Measurements from ENCODE around the gene NWD2.
A peak's percentile ranks its signal among the peaks of the same experiment; 100 is the strongest.
"Not testable (repeated sequence)": the region's sequence is repeated elsewhere in the genome, so short reads cannot be mapped to it uniquely, and the experiment has no call there.

The NWD2 gene, protein sequence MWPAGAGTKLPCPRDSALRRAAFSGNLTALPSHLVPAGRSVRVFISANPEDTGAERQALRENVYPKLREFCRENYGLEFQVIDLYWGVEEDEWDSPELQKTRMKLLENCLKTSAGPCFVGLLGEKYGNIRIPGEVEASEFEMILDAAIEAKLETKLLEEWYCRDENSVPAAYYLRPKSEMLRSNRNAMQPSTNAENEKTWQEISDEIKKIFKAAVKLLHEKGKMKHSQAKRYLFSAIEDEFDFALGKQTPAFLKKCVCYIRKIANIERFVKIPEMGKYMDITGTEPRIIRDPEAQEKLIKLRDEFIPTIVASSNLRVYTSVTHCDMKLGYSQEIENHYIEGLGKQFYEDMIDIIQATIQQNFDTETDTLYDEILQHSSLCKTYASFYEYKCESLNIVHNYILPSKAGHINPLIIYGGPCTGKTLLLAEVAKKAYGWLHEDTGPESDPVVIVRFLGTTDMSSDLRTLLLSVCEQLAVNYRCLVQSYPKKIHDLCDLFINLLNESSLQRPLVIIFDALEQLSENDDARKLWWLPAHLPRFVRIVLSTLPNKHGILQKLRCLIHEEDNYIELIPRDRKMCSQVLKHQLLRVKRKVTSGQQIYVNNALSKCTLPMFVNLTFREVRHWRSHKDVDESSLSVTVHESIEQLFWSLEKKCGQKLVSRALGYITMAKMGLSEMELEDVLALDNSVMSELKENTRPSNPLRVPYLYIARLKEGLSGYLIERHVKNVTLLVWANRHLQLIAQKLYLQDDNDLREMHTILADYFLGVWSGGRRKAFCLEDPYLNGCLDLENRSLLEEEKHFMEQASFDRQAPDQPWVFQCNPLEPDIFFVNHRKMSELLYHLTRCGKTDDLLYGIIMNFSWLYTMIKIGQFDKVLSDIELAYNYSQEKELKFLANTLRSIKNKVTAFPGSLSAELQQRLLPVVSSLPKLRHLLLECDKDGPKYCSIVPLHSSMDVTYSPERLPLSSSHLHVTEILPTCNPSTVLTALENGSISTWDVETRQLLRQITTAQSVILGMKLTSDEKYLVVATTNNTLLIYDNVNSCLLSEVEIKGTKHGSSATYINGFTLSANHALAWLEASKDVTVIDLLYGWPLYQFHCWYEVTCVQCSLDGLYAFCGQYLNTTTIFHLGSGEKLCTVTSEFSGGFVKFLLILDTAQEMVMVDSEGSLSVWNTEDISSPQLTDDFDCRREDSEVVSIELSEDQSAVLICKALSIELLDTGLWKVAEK (N-terminal part only)

DNA sequence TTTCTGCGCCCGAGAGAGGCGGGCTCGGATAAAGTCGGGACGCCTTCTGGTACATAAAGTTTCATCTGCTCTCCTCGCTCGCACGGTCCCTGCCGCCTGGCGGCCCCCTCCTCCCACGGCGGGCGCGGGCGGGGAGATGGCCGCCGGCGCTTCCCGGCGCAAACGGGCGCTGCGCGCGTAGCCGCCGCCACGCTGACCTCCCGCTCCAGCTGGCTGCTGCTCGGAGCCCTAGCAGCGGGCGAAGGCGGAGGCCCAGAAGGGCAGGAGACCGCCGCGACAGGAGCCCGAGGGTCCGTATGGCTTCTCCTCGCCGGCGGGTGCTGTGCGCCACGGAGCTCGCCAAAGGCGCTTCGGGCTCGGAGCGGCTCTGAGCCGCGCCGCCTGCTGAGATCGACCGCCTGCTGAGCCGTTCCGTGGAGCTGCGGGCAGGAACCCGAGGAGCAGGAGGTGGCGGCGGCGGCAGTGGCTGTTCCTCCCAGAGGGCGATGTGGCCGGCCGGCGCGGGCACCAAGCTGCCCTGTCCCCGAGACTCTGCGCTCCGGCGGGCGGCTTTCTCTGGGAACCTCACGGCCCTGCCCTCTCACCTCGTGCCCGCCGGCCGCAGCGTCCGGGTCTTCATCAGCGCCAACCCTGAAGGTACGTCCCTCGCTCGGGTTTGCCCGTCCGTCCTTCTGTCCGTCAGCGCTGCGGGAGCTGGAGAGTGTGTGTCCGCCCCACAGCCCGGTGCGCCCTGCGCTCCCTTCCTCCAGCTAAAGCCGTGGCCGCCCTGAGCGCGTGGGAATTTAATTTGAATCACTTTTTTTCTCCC lies at the start of gene NWD2:
Gene NWD2 (plus strand): TSS at position 161 of the 808 bp plus-strand sequence. CDS start 325 bp downstream, at position 486.
- peak in 3 of 51 donors; percentile 5 to 22 (median 8) for DNase-seq

- DNase-seq, result no peak
Measured at GRCh38 chr4:37197899-37198298, 46.6 kb upstream of the NWD2 start.

DNA sequence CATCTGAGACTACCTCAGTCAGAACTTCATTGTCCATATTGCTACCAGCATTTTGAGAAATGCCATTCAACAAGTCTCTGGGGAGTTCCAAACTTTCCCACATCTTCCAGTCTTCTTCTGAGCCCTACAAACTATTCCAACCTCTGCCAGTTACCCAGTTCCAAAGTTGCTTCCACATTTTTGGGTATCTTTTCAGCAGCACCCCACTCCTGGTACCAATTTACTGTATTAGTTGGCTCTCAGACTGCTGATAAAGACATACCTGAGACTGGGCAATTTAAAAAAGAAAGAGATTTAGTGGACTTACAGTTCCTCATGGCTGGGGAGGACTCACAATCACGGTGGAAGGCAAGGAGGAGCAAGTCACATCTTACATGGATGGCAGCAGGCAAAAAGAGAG lies 39.8 kb upstream of the NWD2 start:
- not testable (repeated sequence) for DNase-seq

DNA sequence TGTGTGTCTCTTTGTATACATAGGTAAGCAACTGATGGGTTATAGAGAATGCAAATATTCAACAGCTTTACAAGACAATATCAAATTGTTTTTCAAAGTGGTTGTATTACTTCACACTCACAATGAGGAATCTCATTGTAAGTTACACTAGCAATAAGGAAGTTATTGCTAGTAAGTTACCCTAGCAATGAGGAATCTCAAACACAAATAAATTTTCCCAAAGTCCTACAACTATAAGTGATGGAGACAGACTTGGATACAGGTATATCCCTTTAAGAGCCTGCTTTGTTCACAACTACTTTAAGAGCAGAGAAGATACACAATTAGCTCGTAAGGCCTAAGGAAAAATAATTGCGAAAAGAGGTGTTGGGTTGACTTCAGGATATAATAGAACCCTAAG lies 28.3 kb upstream of the NWD2 start:
- DNase-seq, result no peak

- no peak for DNase-seq
Measured at GRCh38 chr4:37219242-37219641, 25.3 kb upstream of the NWD2 start.

DNA sequence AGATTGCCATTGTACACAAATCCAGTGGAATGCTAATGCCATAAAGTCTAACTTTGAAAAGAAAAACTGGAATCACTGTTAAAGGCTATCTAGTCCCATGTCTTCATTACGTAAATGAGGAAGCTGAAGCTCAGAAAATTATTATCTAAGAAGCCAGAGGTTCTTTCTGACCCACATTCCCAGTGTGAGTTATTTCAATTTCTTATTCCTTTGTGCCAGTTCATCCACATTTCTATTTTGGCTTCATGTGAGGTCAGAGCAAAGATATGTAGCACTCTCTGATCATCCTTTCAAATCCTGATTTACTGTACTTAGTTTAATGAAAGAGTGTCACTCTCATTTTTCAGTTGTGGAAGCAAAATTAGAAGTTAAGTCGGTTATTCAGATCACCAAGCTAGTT lies 24.6 kb upstream of the NWD2 start:
- DNase-seq, result no peak

GRCh38 chr4:37220685-37221084 lies 23.9 kb upstream of the NWD2 start:
- DNase-seq, result no peak

GRCh38 chr4:37223732-37224131 lies 20.8 kb upstream of the NWD2 start:
- DNase-seq, result no peak

DNA sequence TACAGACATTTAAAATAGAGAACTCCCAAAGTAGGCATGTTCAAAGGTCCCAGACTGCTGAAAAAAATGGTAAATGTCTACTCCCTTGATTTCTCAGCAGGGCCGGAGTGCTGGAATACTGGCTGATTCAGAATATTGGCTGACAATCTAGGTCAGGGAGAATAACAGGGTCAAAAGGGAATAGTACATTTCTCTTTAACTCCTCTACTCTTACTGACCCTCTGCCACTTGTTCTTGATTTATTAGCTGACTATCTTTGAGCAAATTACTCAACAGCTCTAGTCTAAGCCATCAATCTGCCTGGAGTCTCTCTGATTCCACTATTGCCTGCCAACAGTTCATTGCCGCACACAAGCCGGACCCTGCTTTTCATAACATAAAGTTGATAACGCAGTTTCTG lies 19.7 kb upstream of the NWD2 start:
- DNase-seq, result no peak

DNA sequence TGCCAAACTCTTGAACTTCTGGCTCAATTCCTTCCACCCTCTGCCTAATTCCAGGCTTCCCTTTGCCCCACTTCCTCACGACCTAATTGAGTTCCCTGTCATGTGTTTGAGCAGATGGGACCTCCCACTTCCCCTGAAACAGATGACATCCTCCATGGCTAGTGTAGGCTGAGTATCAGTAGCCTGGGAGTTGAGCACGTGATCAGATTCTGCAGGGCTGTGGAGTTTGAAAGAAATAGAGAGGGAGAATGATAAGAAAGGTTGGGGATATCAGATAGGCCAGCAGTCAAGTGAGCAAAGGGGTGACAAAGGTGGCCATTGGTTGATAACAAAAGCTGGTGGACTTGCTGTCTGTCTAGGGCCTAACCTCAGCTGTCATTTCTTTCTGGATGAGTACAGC lies 18.8 kb upstream of the NWD2 start:
- DNase-seq, result no peak

- no peak for DNase-seq
Measured at GRCh38 chr4:37232315-37232714, 12.2 kb upstream of the NWD2 start.

GRCh38 chr4:37236165-37236564 lies 8.4 kb upstream of the NWD2 start:
- no peak for DNase-seq

DNA sequence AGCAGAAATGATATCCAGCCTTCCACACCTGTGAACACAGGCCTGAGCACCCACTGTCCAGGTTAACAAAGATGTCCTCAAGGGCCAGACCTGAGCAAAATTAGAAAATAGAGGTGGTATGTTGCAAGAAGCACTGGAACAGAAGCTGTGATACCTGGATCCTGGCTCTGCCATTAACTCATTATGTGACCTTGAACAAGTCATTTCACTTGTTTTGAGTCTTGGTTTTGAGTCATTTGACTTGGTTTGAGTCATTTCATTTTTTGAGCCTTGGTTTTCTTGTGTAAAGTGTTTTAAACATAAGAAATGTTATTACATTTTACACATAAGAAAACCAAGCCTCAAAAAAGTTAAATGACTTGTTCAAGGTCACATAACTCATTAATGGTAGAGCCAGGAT lies 2.9 kb upstream of the NWD2 start:
- no peak for DNase-seq

DNA sequence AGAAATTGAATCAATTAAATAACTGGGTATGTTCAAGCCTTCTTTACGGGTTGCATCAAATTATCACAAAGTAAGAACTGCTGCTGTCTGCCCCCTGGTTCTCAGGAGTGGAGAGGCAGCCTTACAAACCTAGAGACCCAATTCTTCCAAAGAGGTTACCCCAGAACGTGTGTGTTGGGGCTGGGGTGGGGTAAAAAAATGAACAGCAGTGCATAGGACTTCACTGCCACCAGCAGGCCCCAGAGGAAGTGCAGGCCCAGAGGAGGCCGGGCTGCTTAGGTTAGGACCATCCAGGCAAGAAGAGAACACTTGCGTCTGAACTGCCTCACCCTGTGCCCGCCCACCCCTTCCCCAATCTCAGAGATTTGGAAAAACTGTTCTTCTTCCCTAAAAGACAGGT lies 1.5 kb upstream of the NWD2 start:
- DNase-seq, result peak in 1 of 51 donors; percentile 15

DNA sequence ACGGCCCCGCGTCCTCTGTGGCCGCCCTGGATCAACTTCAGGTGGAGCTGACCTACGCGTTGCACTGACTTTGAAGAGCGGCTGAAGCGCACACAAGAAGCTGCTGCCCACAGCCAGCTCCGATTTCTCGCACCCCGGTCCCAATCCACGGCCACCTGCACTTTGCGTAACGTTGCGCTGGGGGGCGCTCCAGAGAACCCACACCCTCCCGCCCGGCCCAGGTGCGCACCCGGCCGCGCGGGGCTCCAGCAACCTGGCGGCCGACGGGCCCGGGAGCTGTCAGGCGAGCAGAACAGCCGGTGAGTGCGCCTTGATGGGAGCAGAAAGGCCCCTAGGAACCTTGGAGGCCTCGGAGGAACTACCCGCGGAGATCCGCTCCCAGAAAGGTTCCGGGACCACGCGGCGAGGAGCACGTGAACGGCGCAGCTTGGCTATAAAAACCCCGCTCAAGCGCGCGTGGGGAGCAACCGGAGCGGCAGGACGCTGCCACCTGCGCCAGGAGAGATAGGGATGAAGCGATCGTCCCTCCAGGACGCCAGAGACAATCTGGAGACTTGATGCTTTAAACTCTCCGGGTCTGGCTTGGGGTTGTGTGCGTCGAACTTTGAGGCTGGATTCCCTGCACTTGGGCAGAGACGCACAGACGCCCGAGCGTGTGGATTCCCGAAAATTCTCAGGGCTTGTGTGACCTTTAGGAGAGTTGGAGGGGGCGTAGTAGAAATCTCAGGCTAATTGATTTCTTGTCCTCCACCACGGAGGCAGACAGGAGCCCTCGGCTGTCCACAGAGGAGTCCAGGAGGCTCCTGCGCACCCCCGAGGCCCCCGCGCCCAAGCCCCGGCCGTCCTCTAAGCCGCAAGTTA lies 591 bp upstream of the NWD2 start:
- DNase-seq, result peak in 2 of 51 donors; percentile 0 to 4

- DNase-seq, result no peak
Measured at GRCh38 chr4:37245391-37245954, 930 bp downstream of the NWD2 start.

- DNase-seq, result no peak
Measured at GRCh38 chr4:37246891-37247290, 2.3 kb downstream of the NWD2 start.

DNA sequence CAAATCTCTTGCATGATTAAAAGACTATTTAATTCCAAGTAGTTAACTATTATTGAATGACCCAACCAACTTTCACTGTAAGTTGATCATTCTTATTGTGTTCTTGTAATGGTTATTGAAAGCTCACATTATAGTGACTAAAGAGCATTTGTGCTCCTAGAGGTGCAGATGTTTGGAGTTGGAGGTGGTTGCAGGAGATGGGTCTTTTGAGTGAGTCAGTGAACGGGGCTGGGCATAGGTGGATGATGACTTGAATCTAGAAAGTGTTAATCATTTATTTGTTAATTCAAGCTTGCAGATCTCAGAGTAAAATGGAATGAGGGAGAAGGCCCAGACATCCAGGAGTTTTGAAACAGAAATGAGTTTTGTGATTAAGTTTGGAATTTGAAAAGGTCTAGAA lies 13.7 kb downstream of the NWD2 start:
- DNase-seq, result no peak

DNA sequence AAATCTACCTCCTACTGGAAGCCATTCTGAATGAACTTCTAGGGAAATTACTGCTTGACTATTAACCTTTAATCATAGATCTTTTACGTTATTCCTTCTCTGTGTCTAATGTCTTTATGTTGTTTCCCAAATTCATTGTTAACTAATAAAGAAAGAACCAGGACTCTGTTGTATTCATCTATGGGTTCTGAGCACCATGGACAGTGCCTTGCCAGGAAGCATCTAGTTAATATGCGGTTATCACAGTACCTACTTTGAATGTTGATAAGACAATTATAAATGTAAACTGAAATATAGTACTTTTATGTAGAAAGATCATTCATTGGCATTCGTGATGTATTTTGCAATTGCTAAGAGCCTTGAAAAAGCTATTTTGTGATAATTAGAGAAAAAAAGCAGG lies 23.8 kb downstream of the NWD2 start:
- DNase-seq, result no peak

DNA sequence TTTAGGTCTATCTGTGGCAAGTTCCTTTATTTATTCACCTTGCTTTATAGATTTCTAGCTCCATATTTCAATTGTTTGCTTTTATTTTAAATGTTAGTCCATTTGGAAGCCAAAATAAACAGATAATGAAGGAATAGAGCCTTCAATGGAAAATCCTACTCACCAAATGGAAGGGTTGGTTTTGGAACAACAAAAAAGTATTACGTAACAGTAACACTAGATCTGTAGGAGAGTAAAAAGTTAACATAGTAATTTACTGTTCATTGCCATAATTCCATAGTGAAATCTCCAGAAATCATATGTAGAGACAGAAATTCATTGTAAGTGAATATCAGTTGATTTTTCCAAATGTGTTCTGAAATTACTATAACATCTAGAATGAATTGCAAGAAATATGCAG lies 34.6 kb downstream of the NWD2 start:
- DNase-seq, result no peak
